ENCODE measurements around the gene TGM2. TPM values are rescaled to one million over a fixed set of nuclear protein-coding genes. Genes with fewer than 3 reads are reported as not detected.

Gene TGM2
- total RNA-seq (2021; ENCODE audit: unreplicated experiment) (113 TPM), Bru-seq, nascent RNA (percentile 74 among the genes with signal in this experiment), BruChase-seq, experiment 1, labeled RNA remaining after a 2-hour chase (percentile 73 among the genes with signal in this experiment), BruChase-seq, experiment 2, labeled RNA remaining after a 6-hour chase (percentile 85 among the genes with signal in this experiment)
- 205 TPM for polyA plus RNA-seq (2012; ENCODE audit: insufficient read length)
- long read RNA-seq, full-length matches to known transcripts, result 43 of 204 reads
- long read RNA-seq, partial matches to known transcripts, result 106 of 204 reads
- long read RNA-seq, other reads (novel, unspliced or antisense), result 55 of 204 reads

DNA sequence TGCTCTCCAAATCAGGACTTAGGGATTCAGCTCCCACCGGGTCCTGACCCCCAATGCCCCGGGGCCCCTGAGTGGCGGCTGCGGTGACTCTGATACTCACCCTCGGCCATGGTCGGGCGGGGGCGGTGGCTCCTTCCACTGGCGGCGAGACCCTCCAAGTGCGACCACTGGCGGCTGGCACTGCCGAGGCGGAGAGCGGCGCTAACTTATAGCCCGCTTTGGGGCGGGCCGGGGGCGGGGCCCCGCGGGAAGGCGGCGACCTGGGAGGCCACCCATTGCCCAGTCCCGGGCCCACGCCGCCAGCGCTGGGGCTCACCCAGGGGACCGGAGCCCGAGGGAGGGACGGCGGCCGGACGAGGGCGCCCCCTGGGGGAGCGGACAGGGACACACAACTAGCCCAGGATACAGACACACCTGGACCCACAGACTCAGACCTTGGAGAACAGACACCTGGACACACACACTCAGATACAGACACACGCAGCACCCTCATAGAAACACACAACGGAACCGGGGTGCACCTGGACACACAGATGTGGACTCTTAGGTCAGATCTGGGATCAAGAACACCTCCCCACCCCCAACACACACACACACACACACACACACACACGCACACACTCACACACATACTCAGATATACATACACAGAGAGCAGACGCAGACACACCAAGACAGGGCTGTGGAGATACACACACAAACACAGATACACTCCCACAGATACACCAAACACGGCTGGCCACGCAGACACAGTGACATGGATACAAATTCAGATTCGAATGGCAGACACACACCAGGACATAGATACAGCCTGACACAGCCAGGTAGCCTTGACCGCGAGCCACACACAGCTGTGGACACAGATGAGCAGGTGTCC is at the start of gene TGM2:
Gene TGM2 (minus strand): TSS at position 182 of the 877 bp plus-strand sequence. CDS start 72 bp downstream, at position 110.
- no peaks in the 10 kb centered on the region for H3K9me3 ChIP-seq (ENCODE audit: control insufficient read depth, insufficient read depth, low read depth, low read length)
- H3K27ac ChIP-seq (ENCODE audit: low read length), result peak within 1 kb of the TSS; percentile 48; the same call in 1 of the 2 replicates
- DNase-seq (ENCODE audit: low read depth, low spot score) (peak; percentile 52), ATAC-seq (peak; percentile 94)
- no peak for TF ChIP-seq SIN3A (IDR thresholded peaks at IDR 0.05; ENCODE audit: borderline replicate concordance, insufficient read depth, low read depth, low read length)
- TF ChIP-seq, protein P1, sequence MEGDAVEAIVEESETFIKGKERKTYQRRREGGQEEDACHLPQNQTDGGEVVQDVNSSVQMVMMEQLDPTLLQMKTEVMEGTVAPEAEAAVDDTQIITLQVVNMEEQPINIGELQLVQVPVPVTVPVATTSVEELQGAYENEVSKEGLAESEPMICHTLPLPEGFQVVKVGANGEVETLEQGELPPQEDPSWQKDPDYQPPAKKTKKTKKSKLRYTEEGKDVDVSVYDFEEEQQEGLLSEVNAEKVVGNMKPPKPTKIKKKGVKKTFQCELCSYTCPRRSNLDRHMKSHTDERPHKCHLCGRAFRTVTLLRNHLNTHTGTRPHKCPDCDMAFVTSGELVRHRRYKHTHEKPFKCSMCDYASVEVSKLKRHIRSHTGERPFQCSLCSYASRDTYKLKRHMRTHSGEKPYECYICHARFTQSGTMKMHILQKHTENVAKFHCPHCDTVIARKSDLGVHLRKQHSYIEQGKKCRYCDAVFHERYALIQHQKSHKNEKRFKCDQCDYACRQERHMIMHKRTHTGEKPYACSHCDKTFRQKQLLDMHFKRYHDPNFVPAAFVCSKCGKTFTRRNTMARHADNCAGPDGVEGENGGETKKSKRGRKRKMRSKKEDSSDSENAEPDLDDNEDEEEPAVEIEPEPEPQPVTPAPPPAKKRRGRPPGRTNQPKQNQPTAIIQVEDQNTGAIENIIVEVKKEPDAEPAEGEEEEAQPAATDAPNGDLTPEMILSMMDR (IDR thresholded peaks at IDR 0.05), result peak; percentile 96
- H3K36me3 ChIP-seq (ENCODE audit: control insufficient read depth, insufficient read depth, low read length), result no peaks in the 10 kb centered on the region
- ChIA-PET POLR2A (no interaction called here), CTCF (interaction anchor here (1.9 kb wide), 1 partner anchor 92 kb away, joined by 7 read pairs; no protein-coding TSS in a partner anchor)
- BruUV-seq (replicated peaks), result no TSS peak
- no peaks in the 10 kb centered on the region for H3K27me3 ChIP-seq (ENCODE audit: control insufficient read depth, insufficient read depth, low read length)
- peak within 1 kb of the TSS; percentile 48 to 78 for H3K4me3 ChIP-seq (ENCODE audit: low read depth in 2 of 2, low read length in 2 of 2)
- intact Hi-C loops (cut with micrococcal nuclease; ENCODE audit: unreplicated experiment), result loop anchor here (5.0 kb wide), 1 partner anchor 93 kb away; no protein-coding TSS in a partner anchor
- in situ Hi-C loops (cut with HindIII; ENCODE audit: low pct_unique_long_range_greater_than_20kb, low sequenced_read_pairs), result no loop called here
- H3K4me1 ChIP-seq (ENCODE audit: control insufficient read depth, insufficient read depth, low read length), result peaks cover 14% of the 10 kb centered on the region

GRCh38 chr20:38214256-38215193 is 49.5 kb upstream of the TGM2 start:
- ChIA-PET CTCF (no interaction called here), POLR2A (interaction anchor here (0.5 kb wide), 1 partner anchor 7 kb away, joined by 3 read pairs; no protein-coding TSS in a partner anchor)
- TF ChIP-seq SIN3A (IDR thresholded peaks at IDR 0.05; ENCODE audit: borderline replicate concordance, insufficient read depth, low read depth, low read length) (no peak), POLR2AphosphoS5 (IDR thresholded peaks at IDR 0.05; ENCODE audit: low read depth, low read length) (no peak), REST (IDR thresholded peaks at IDR 0.05; ENCODE audit: insufficient read depth in 1 of 2, low read depth in 2 of 2, low read length in 1 of 2) (no peak), TCF7L2 (IDR thresholded peaks at IDR 0.05; ENCODE audit: low read depth, low read length) (no peak)
- TF ChIP-seq, protein P1 (IDR thresholded peaks at IDR 0.05), result no peak
- Histone ChIP-seq H3K36me3 (ENCODE audit: control insufficient read depth, insufficient read depth, low read length) (no peaks in the 10 kb centered on the region), H3K27ac (ENCODE audit: low read length) (no peak overlapping the region), H3K4me3 (ENCODE audit: low read depth in 2 of 2, low read length in 2 of 2) (no peak overlapping the region), H3K27me3 (ENCODE audit: control insufficient read depth, insufficient read depth, low read length) (no peaks in the 10 kb centered on the region), H3K4me1 (ENCODE audit: control insufficient read depth, insufficient read depth, low read length) (peaks cover 12% of the 10 kb centered on the region), H3K9me3 (ENCODE audit: control insufficient read depth, insufficient read depth, low read depth, low read length) (no peaks in the 10 kb centered on the region)
- no TSS peak for BruUV-seq (replicated peaks)
- intact Hi-C loops (cut with micrococcal nuclease; ENCODE audit: unreplicated experiment), result no loop called here
- DNase-seq (ENCODE audit: low read depth, low spot score) (no peak), ATAC-seq (no peak)
- in situ Hi-C loops (cut with HindIII; ENCODE audit: low pct_unique_long_range_greater_than_20kb, low sequenced_read_pairs), result no loop called here
